ENCODE results near the gene SAP25. TPM values are rescaled to one million over a fixed set of nuclear protein-coding genes. Genes with fewer than 3 reads are reported as not detected.
A peak's percentile ranks its signal among the peaks of the same experiment; 100 is the strongest.

The SAP25 gene
- total and polyA plus RNA-seq, 2 experiments from 2014 or later, result 3.8 to 4.1 TPM

DNA sequence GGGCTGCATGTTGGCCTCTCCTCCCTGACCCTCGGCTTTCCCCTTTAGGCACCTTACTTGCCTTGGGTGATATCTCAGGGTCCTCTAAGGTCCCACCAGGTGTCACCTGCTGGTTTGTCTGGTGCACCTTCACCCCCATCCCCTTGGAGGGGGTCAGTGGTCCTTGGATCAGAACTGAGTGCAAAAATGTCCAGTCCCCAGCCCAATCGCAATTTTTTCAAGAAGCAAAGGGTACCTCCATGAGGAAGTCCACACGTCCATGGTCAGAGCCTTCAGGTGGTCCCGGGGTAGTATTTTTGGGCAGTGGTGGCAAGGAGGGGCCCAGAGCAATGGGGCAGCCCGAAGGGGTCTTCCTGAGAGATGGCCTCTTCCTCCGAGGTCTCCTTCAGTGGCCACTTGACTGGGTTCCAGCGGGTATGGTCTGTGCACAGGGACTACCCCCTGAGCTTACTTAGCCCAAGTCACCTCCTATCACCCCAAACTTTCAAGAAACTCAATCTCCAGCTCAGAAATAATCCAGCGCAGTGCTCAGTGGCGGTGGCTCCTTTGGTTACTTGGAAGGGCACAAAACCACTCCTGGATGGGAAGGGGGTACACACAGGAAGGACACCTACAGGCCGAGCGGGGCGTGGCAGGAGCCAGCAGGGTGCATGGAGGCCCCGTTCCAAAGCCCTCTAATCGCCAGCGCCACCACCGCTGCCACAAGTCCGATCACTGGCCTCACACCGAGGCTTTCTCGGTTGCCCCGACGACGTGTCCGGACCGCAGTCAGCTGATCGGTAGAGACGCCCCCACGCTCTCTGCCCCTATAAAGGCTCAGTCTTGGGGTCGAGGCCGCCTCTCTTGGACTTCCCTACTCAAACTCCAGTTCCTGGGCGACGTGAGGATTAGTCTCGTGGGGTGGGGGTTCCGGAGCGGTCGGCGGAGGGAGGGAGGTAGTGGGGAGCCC is 4.5 kb downstream of the SAP25 start:
- Mint-ChIP-seq H3K27me3 (ENCODE audit: insufficient read depth, low read depth, poor library complexity) (peaks cover 34% of the 10 kb centered on the region), H3K4me3 (peak overlapping the region; percentile 67), H3K36me3 (ENCODE audit: low read depth) (peaks cover 4% of the 10 kb centered on the region), H3K27ac (no peak overlapping the region), H3K9me3 (no peaks in the 10 kb centered on the region), H3K4me1 (peaks cover 47% of the 10 kb centered on the region)
- Histone ChIP-seq H3K4me3 (peak overlapping the region; percentile 74), H3K4me1 (ENCODE audit: insufficient read depth) (peaks cover 36% of the 10 kb centered on the region), H2AFZ (peak overlapping the region; percentile 80; the same call in 1 of the 2 replicates), H3F3A (replicated peaks; ENCODE audit: low read depth) (peaks cover 12% of the 10 kb centered on the region; the same call in 1 of the 2 replicates), H4K20me1 (replicated peaks; ENCODE audit: insufficient read depth) (no peaks in the 10 kb centered on the region), H3K79me2 (replicated peaks; ENCODE audit: insufficient read depth) (no peaks in the 10 kb centered on the region), H3K9me2 (ENCODE audit: insufficient read depth) (no peaks in the 10 kb centered on the region), H3K27me3 (ENCODE audit: insufficient read depth) (peaks cover 13% of the 10 kb centered on the region; the same call in 1 of the 2 replicates), H3K4me2 (peak overlapping the region; percentile 89), H3K27ac (ENCODE audit: low read depth) (no peak overlapping the region), H3K36me3 (ENCODE audit: insufficient read depth) (no peaks in the 10 kb centered on the region)
- peak; percentile 64 for TF ChIP-seq POLR2AphosphoS5 (IDR thresholded peaks at IDR 0.05; ENCODE audit: low read depth)
- no peak for TF ChIP-seq ZNF331 (CRISPR knock-in tag; IDR thresholded peaks at IDR 0.05; ENCODE audit: low read depth)
- TF ChIP-seq EZH2phosphoT487 (IDR thresholded peaks at IDR 0.05; ENCODE audit: unreplicated experiment), result no peak
- no peak for TF ChIP-seq JUNB (IDR thresholded peaks at IDR 0.05; ENCODE audit: unreplicated experiment)
- TF ChIP-seq, protein P1, sequence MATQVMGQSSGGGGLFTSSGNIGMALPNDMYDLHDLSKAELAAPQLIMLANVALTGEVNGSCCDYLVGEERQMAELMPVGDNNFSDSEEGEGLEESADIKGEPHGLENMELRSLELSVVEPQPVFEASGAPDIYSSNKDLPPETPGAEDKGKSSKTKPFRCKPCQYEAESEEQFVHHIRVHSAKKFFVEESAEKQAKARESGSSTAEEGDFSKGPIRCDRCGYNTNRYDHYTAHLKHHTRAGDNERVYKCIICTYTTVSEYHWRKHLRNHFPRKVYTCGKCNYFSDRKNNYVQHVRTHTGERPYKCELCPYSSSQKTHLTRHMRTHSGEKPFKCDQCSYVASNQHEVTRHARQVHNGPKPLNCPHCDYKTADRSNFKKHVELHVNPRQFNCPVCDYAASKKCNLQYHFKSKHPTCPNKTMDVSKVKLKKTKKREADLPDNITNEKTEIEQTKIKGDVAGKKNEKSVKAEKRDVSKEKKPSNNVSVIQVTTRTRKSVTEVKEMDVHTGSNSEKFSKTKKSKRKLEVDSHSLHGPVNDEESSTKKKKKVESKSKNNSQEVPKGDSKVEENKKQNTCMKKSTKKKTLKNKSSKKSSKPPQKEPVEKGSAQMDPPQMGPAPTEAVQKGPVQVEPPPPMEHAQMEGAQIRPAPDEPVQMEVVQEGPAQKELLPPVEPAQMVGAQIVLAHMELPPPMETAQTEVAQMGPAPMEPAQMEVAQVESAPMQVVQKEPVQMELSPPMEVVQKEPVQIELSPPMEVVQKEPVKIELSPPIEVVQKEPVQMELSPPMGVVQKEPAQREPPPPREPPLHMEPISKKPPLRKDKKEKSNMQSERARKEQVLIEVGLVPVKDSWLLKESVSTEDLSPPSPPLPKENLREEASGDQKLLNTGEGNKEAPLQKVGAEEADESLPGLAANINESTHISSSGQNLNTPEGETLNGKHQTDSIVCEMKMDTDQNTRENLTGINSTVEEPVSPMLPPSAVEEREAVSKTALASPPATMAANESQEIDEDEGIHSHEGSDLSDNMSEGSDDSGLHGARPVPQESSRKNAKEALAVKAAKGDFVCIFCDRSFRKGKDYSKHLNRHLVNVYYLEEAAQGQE (IDR thresholded peaks at IDR 0.05; ENCODE audit: unreplicated experiment), result no peak
- TF ChIP-seq STAT1 (IDR thresholded peaks at IDR 0.05; ENCODE audit: unreplicated experiment), result no peak
- TF ChIP-seq, protein P2, sequence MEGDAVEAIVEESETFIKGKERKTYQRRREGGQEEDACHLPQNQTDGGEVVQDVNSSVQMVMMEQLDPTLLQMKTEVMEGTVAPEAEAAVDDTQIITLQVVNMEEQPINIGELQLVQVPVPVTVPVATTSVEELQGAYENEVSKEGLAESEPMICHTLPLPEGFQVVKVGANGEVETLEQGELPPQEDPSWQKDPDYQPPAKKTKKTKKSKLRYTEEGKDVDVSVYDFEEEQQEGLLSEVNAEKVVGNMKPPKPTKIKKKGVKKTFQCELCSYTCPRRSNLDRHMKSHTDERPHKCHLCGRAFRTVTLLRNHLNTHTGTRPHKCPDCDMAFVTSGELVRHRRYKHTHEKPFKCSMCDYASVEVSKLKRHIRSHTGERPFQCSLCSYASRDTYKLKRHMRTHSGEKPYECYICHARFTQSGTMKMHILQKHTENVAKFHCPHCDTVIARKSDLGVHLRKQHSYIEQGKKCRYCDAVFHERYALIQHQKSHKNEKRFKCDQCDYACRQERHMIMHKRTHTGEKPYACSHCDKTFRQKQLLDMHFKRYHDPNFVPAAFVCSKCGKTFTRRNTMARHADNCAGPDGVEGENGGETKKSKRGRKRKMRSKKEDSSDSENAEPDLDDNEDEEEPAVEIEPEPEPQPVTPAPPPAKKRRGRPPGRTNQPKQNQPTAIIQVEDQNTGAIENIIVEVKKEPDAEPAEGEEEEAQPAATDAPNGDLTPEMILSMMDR (conservative IDR thresholded peaks at IDR 0.05; ENCODE audit: low read depth in 2 of 2), result peak; percentile 55 to 63
- TF ChIP-seq, protein P3, sequence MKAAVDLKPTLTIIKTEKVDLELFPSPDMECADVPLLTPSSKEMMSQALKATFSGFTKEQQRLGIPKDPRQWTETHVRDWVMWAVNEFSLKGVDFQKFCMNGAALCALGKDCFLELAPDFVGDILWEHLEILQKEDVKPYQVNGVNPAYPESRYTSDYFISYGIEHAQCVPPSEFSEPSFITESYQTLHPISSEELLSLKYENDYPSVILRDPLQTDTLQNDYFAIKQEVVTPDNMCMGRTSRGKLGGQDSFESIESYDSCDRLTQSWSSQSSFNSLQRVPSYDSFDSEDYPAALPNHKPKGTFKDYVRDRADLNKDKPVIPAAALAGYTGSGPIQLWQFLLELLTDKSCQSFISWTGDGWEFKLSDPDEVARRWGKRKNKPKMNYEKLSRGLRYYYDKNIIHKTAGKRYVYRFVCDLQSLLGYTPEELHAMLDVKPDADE (IDR thresholded peaks at IDR 0.05), result no peak
- no peak for TF ChIP-seq CREB1 (CRISPR knock-in tag; IDR thresholded peaks at IDR 0.05; ENCODE audit: low read depth)
- TF ChIP-seq EZH2 (IDR thresholded peaks at IDR 0.05; ENCODE audit: low read depth, unreplicated experiment), result no peak
- DNase-seq (ENCODE audit: low spot score) (peak; percentile 96), ATAC-seq (peak; percentile 56)
